Hypothalamus (tissue), 51 donors: Measurements from ENCODE around the gene TANGO2.

Source experiments
- DNase-seq, 51 donors: peaks; one replicate each; lab custom pipeline; 2025; lab: John Stamatoyannopoulos, UW

TANGO2 gene

DNA sequence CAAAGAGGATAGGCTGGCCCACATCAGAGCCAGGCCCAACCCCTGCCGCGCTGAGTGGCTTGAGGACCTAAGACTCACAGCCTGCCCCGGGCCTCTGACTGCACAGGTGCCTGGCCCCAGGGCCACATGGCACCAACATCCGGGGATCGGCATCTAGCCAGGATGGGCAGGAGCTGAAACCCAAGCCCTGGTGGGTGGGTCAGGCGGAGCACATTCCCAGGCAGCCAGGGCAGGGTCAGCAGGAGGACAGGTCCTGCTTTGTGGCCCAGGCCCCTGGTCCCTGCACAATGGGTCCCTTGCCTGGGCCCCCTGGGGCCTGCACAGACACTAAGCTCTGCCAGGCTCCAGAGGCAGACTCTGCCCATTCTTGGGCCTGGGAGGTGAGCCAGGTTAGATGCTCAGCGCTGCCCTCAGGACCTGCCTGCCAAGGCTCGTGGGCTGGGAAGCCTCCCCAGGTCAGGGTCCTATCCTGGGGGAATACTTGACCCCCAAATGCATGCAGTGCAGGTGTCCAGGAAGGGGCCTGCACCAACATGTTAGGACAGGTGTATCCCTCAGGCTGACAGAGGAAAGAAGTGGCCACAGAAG is 37.8 kb upstream of the TANGO2 start:
- no peak for DNase-seq

DNA sequence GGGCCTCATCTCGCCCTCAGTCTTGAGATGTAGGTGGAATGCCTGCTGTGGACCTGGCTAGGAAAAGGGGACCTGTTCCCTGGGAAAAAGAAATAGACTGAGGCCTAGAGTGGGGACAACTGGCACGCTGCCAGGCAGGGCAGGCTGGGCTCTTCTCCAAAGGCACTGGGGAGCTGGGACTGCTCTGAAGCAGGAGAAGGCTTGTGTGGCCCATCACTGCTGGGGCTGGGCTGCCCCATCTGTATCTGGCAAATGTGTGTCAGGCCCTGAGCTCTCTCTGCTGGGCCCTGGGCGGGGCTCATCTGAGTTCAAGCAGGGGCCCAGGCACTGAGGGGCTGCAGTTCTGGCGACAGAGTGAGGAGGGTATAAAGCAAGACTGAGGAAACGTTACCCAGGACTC is 37.2 kb upstream of the TANGO2 start:
- peak in 20 of 51 donors; percentile 11 to 52 (median 31) for DNase-seq

DNA sequence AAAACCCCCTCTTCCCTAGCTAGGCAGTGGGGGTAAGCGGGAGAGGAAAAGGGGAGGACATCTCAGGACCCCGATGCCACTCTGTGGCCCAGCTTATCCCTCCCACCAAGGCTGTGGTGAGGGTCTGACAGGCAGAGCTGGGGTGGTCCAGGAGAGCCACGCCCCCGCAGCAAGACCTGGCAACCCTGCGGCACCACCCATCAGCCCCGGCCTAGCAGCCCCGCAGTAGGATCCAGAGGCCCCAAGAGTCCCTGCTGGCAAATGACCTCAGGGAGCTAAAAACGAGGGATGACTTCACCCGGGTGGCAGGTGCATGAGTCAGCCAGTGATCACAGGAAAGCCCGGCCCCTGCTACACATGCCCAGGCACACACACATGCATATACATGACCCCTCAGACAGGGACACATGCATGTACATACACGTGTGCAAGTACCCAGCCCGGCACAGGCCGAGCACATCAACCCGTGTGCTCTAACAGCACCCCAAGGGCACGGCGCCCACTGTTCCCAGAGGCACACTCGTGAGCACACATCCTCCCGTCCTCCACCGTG is 36.6 kb upstream of the TANGO2 start:
- peak in 4 of 51 donors; percentile 24 to 62 (median 42) for DNase-seq

DNA sequence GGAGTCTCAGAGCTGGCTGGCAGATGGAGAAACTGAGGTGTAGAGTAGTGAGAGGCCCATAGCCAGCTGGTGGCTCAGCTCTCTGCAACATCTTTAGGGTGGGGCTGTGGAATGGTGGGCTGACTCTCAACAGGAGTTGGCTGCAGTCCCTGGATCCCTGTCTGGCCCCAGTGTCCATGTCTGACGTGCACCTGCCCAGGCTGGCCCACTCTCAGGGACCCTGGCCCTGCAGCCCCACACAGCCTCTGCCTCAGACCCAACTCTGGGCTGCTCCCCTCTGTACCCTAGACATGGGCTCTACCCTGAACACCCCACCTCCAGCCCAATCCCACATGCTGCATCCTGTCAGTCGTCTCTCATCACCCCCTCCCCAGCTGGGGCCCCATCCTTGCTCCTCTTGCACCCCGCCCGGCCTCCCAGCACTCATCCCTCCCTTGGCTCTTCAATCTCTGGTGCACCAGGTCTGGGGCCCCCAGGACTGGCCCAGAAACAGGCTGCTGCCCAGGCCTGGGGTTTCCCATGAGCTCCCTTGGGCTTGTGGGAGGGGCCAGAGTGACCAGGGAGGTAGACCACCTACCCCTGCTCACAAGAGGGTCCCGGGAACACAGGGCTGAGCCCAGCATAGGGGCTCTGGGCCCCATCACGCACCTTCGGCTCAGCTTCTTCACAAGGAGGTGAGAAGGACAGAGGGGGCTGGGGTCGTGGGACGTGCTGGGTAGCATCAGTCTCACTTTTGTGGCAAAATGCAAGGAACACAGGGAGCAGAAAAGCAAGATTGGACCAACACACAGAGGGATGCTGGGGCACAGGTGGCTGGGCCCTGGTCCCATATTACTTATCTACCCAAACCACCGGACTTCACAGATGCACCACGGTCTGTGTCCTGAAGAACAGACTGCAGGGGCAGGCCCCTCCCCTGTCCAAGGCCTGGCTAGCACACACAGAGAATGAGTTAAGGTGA is 35.8 kb upstream of the TANGO2 start:
- no peak for DNase-seq

DNA sequence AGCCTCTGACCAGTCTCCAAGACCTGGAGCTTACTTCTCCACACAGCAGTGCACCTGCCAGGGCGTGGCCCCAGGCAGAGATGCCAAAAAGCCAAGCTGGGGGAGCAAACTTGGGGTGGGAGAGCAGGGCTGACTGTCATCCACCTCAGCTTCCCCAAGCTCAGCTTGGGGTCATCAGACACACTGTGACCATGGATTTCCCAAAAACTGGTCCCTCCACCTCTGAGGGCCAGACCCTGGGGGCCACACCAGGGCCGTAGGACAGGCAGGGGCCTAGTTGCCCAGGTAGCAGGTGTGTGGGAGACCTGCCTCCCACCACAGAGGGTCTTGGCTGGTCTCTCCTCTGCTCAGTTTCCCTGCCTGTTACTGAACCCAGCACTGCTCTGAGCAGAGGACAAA is 34.9 kb upstream of the TANGO2 start:
- DNase-seq = no peak

DNA sequence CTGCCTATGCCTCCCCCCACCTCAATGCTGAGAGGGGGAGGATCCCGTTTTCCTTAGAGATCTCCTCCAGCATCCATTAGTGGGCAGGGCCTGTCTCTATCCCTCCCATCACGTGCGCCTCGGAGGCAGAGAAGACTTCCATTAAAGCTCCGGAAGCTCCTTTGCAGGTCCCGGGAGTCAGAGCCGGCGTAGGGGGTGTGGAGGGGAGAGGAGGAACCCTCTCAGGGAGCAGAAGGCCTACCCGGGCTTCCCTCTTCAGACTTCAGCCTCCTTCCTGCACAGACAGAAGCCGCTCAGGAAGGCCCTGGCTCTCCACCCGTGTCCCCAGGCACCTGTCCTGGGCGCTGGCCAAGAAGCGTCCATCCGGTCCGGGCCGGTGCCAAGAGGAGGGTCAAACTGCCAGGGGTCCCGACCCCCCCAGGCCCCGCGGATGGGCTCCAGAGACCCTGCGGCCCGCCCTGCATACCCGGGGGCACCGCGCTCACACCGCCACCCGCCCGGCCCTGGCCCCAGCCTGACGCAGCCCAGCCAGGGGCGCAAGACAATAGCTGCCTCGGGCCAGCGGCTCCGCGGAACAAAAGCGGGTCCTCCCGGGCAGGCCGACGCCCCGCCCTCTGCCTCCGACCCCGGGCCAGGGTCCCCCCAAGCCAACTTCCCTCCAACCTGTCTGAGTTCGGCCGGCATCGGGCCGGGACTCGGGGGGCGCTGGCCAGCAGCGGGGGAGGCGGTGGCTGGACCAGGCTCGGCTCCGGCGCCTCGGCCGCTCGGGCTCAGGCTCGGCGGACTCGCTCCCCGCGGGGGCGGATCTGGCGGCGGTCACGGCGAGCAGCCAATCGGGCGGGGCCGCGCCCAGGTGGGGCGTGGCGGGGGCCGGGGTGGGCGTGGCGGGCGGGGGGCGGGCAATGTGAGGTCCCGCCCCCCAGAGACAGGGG is 34.2 kb upstream of the TANGO2 start:
- peak in 39 of 51 donors; percentile 7 to 76 (median 51) for DNase-seq

DNA sequence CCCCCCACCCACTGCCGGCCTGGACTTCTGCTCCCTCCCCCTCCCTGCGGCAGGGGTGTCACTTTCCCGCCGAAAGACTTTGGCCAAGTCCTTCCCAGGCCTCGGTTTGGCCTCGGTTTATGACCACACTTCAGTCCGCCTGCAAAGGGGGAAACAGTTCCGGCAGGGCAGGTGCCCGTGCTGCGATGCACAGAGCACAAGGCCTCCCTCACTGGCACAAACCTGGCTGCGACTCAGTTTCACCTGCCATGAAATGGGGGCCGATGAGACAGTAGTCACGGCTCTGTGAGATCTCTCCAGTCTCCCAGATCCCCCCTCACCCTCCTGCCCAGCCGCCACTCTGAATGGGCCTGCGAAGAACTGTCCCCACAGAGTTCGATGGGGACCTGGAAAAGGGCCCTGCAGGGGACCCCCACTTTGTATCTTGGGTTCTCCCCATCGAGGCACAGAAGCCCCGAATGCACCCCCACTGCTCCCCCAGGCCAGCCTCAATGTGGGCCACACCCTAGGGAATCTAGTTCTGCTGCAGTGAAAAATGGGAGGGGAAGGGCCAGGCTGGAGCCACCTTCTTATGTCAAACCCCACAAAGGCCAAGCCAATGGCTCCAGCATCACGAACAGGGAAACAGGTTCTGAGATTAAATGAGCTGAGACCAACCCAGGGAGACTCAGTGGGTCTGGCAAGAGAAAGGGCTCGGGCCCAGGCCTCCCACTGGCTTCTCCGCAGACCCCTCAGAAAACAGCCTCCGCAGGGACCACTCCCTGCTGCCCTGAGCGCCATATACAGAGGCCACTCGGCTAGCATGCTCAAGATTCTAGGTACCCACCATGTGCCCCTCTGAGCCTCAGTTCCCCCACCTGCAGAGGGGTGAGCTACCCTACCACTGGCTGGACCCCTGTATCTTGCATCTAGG is 33.3 kb upstream of the TANGO2 start:
- no peak for DNase-seq

DNA sequence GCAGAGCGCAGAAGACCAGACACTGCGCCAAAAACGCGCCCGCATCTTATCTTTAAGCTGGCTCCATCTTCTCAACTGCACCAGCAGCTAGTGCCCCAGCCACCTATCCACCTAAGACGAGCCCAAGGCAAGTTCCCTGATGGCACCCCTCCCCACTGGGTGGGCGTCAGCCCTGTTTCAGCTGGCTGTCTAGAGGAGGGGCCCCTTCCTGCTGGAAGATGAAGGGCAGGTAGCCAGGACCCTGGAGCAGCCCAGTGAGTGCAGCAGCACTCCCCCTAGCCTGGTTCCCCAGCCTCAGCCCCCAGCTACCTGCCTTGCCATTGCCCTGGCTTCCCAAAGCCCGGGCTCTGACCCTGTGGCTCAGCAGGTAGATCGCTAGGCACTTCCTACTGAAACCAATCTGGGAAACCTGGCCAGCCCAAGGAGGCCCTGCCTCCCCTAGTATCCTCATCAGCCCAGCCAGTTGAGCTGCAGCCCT is 32.5 kb upstream of the TANGO2 start:
- no peak for DNase-seq

DNA sequence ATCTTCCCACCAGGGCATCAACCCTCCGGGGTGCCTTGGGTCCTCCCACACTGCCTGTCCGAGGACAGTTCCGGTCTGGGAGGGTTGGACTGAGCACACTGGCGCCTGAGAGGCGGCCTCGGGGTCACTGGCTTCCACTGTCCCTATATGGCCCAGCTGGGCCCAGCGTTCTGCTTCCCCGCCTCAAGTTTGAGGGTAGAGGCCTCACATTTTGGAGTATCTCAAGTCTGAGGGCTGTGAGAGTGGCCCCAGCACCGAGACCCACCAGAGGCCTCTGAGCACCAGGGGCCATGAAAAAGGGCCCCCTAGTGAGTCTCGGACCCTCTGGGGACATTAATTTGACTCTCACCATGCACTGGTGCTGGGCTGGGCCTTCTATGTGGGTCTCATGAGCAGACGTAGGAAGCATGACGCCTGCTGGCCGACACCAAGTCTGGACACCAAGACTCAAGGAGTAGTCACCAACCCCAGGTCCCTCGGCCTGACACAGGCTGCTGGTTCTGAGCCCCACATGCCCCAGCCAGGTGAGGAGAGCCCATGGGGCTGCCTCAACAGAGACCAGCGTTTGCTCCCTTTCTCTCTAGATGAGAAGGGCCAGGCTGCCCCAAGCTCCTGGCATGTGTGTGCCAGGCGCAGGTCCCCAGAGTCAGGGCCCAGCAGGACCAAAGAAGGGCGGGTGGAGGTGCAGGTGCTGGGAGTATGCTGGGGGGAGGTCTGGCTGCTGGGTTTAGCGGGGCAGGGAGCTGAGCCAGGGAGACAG is 31.8 kb upstream of the TANGO2 start:
- DNase-seq = no peak

DNA sequence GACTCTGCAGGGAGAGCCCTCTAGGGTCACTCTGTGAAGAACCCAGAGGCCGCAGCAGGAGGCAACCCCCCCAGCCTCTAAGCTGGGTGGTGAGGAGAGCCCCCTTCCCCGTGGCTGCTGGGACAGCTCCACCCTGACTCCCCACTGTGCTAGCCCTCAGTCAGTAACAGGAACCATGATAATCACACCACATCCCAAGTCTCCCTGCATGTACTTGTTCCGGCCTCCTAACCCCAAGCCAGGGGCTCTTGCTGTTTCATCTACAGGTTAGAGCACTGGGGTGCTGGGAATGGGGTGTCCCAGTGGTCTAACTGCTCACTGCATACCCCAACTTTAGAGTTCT is 31.2 kb upstream of the TANGO2 start:
- no peak for DNase-seq

DNA sequence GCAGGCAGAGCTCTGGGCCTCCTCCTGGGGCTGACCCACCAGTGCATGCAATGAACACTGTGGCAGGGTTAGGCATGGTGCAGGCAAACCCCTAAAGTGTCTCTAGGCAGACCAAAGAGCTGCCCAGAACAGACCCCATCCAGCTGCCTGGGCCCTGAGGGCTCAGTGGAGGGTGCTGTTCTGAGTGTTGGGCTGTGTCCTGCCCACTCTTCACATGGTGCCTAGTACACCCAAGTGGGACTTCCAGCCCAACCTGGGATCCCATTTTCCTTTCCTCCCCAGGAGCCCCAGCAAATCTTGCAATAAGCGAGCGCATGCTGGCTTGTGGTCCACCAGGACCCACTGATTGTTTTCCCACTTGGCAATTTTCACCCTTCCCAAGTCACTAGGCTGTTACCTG is 30.7 kb upstream of the TANGO2 start:
- no peak for DNase-seq

DNA sequence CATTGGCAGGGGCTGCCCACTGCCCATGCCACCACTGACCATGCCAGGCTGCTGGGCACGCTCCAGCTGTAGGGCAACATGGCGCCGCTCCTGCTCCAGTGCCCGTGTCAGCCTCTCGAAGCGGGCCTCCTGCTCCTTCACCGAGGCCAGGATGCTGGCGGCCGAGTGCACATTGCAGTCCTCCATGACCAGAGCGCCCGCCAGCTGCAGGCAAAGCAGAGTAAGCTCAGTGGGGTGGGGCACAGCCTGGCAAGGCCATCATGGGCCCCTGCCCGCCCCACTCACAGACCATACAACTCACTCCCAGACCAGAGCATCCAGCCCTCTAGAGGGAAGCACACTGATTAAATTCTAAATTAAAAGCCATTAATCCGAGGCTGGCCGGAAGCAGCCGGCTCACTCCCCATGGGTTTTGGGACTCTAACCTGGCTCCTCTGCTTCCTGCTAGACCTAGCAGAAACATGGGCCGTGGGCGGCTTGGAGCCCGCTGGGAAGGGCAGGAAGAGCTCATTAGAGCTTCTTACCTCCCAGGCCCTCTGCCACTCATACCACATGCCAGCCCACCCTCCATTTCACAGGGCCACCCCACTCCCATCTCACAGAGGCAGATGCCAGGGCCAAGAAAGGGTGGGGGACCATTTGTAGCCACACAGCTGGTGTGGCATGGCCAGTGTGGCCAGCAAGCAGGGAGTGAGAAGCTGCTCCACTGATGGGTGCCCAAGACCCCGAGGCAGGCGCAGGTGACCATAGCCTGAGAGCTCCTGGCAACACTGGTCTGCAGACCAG is 30.1 kb upstream of the TANGO2 start:
- no peak for DNase-seq

DNA sequence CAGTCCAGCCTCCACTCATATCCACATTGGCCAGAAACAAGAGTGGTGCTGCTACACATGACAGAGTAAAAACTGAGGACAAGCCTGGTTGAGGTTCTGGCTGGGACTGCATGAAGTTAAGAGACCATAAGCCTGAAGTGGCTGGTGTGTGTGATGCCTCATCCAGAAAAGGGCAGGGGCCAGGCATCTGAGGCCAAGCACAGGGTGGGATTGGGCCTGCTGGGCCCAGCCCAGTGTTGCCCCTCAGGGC is 29.6 kb upstream of the TANGO2 start:
- no peak for DNase-seq

DNA sequence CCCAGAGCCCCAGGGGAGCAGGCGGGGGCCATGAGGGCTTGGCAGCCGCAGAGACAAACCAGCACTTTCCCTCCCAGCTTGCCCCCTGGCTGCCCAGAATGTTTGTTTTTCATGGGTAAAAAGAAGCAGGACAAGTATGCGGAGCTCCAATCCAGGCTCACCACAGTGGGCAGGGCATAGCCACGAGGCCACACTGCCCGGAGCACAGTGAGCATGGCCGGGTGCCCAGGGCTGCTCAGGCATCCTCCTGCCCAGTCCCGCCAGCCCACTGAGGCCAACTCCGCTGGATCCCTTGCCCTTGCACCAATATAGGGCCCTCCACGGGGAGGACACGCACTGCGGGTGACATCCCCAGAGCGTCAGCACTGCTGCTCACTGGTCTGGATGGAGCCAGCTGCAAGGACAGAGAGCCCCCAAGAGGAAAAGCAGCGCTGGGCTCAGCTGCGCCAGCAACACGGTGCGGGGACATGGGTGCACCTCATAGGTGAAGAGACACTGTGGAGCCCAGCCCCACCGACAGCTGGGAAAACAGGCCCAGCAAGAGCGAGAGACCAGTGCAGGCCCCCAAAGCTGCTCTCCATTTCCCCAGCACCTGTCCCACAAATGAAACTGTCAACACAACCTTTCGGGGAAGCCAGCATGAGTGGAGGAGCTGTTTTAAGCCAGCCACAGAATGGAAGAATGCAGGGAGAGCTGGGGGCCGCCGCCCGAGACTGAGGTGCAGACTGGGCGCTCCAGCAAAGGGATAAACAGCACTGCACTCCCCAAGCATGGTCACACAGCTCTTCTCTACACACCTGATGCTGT is 29.1 kb upstream of the TANGO2 start:
- DNase-seq = peak in 25 of 51 donors; percentile 6 to 74 (median 48)

DNA sequence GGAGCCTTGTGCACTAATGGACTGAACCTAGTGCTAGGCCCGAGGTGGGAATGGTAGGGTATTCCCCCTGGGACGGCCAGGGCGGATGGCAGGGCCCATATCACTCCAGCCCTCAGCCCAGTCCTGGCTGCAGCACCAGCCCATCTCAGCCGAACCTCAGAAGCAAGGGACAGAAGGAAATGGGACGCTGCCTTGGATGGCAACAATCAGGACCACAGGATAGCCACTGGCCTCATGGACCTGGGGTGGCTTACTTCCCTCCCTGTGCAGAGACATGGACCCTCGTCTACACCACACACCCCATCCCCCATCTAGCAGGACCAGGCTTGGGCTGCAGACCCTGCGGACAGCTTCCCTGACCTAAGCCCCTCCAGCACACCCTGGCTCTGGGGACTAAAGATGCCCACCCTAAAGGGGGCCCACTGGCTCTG is 28.4 kb upstream of the TANGO2 start:
- DNase-seq = no peak

DNA sequence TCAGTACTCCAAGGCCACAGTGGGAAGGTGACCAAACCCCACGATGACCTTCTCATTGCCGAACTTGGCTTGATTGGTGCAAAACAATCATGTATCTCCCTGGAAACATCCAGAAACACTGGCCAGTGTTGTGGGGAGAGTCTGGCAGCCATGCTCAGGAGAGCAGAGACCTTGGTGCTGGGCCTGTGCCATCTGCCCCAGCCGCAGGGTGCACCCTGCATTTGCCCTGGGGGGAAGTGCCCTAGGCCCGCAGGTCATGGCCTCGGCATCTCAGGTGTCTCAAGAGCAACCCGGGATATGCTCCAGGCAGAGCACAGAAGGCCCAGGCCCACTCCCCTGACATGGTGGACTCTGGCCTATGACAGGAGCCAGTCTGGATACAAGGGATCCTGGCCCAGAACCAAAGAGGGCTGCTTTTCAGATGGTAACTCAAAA is 28.0 kb upstream of the TANGO2 start:
- DNase-seq = no peak

DNA sequence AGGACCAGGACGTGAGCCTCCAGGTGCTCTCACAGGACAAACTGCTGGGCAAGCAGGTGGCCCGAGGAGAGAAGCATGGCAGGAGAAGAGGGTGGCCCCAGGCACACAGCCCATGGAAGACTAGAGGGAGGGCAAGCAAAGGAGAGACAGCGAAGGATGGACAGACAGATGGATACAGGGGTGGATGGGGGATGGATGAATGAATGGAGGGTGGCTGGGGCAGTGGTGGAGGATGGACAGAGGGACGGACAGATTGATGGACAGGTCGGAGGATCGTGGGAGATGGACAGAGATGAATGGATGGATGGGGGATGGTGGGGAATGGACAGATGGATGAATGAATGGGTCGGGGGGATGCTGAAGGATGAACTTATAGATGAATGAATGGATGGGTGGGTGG is 27.0 kb upstream of the TANGO2 start:
- DNase-seq = no peak
